ENCODE results near the gene CPXM1. TPM values are rescaled to one million over a fixed set of nuclear protein-coding genes. Genes with fewer than 3 reads are reported as not detected.
A peak's percentile ranks its signal among the peaks of the same experiment; 100 is the strongest.

The CPXM1 gene
- total RNA-seq, 1 donor = under 0.01 TPM

DNA sequence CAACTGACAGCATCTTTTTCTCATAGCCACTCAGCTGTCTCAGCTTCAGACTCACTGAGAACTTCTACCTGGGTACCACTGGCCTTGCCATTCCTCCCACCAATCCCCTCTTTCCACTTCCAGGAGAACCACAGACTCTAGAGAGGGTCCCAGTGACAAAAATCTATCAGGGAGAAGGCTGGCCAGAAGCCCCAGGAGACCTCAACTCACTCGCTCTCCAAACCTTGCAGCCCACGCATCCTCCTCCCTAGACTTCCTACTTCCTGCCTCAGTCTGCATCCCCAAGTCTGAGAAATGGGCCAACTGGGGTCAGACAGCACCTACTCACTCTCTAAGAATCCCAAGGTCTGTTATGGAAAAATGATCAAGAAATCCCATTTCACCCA is 16.9 kb upstream of the CPXM1 start:
- peak; percentile 32 for DNase-seq (ENCODE audit: insufficient read length, low spot score, missing footprints)
- Histone ChIP-seq H3K36me3 (ENCODE audit: insufficient read depth, low read length) (no peaks in the 10 kb centered on the region), H3K4me3 (ENCODE audit: insufficient read depth, low read length) (no peak overlapping the region), H3K4me1 (ENCODE audit: insufficient read depth, low read length) (peaks cover 44% of the 10 kb centered on the region), H3K4me2 (ENCODE audit: insufficient read depth, low read length) (no peak overlapping the region), H4K20me1 (ENCODE audit: insufficient read depth, low read length) (no peaks in the 10 kb centered on the region), H3K27ac (ENCODE audit: low read depth, low read length) (no peak overlapping the region), H2AFZ (ENCODE audit: low read length) (no peak overlapping the region), H3K79me2 (ENCODE audit: insufficient read depth, low read length) (no peaks in the 10 kb centered on the region), H3K9me3 (ENCODE audit: low read depth, low read length) (peaks cover 4% of the 10 kb centered on the region), H3K27me3 (ENCODE audit: insufficient read depth, low read length) (peaks cover 9% of the 10 kb centered on the region)
- TF ChIP-seq, protein P1, sequence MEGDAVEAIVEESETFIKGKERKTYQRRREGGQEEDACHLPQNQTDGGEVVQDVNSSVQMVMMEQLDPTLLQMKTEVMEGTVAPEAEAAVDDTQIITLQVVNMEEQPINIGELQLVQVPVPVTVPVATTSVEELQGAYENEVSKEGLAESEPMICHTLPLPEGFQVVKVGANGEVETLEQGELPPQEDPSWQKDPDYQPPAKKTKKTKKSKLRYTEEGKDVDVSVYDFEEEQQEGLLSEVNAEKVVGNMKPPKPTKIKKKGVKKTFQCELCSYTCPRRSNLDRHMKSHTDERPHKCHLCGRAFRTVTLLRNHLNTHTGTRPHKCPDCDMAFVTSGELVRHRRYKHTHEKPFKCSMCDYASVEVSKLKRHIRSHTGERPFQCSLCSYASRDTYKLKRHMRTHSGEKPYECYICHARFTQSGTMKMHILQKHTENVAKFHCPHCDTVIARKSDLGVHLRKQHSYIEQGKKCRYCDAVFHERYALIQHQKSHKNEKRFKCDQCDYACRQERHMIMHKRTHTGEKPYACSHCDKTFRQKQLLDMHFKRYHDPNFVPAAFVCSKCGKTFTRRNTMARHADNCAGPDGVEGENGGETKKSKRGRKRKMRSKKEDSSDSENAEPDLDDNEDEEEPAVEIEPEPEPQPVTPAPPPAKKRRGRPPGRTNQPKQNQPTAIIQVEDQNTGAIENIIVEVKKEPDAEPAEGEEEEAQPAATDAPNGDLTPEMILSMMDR (IDR thresholded peaks at IDR 0.05; ENCODE audit: extremely low read depth, low read depth, low read length) = no peak

DNA sequence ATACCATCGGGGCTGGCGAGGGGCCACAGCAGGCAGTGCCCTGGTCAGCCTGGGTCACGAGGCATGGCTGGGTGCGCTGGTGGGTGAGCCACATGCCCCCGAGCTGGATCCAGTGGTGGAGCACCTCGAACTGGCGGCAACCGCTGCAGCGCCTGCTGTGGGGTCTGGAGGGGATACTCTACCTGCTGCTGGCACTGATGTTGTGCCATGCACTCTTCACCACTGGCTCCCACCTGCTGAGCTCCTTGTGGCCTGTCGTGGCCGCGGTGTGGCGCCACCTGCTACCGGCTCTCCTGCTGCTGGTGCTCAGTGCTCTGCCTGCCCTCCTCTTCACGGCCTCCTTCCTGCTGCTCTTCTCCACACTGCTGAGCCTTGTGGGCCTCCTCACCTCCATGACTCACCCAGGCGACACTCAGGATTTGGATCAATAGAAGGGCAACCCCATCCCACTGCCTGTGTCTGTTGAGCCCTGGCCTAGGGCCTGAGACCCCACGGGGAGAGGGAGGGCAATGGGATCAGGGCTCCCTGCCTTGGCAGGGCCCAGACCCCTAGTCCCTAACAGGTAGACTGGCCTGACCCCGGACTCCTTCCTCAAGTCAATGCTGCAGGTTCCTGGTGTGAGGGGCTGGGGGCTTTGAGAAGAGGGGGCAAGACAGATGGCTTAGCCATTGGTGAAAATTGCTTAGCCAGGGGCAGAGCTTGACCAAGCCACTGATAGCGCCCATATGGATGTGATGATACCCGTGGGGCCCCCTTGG is 16.3 kb upstream of the CPXM1 start:
- Histone ChIP-seq H3K4me2 (ENCODE audit: insufficient read depth, low read length) (no peak overlapping the region), H2AFZ (ENCODE audit: low read length) (no peak overlapping the region), H3K9me3 (ENCODE audit: low read depth, low read length) (peaks cover 9% of the 10 kb centered on the region), H3K79me2 (ENCODE audit: insufficient read depth, low read length) (no peaks in the 10 kb centered on the region), H3K4me1 (ENCODE audit: insufficient read depth, low read length) (peaks cover 41% of the 10 kb centered on the region), H3K27me3 (ENCODE audit: insufficient read depth, low read length) (peaks cover 4% of the 10 kb centered on the region), H4K20me1 (ENCODE audit: insufficient read depth, low read length) (no peaks in the 10 kb centered on the region), H3K36me3 (ENCODE audit: insufficient read depth, low read length) (no peaks in the 10 kb centered on the region), H3K27ac (ENCODE audit: low read depth, low read length) (no peak overlapping the region), H3K4me3 (ENCODE audit: insufficient read depth, low read length) (no peak overlapping the region)
- DNase-seq (ENCODE audit: insufficient read length, low spot score, missing footprints) = no peak
- TF ChIP-seq, protein P1 (IDR thresholded peaks at IDR 0.05; ENCODE audit: extremely low read depth, low read depth, low read length) = no peak

DNA sequence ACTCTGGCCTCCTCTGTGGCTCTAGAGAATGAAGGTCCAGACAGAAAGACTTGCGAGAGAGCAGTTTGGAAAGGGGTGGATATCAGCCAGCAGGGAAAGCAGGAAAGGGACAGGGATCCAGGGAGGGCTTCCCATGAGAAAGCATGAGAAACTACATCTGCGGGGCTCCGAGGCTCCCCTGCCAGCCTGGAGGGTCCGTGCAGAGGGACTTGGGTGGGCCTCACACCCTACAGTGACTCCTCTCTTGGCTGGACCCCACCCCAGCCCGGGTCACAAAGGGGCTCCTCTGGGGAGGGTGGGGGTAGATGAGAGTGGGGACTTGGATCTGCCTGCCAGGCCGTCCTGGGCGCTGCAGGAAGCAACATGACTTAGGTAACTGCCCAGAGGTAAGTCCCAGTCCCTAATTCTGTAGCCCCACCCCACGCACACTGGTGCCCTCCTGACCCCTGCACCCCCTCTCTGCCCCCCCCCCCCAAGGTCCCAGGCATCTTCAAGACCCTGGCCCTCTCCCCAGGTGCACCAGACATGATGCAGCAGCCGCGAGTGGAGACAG is 15.7 kb upstream of the CPXM1 start, which contains the start of gene TMEM239:
Gene TMEM239 (plus strand): TSS at position 335 of the 553 bp plus-strand sequence. CDS start 191 bp downstream, at position 526.
- TF ChIP-seq, protein P1 (IDR thresholded peaks at IDR 0.05; ENCODE audit: extremely low read depth, low read depth, low read length) = no peak
- H3K79me2 ChIP-seq (ENCODE audit: insufficient read depth, low read length) = no peaks in the 10 kb centered on the region
- no peaks in the 10 kb centered on the region for H3K27me3 ChIP-seq (ENCODE audit: insufficient read depth, low read length)
- peaks cover 41% of the 10 kb centered on the region for H3K4me1 ChIP-seq (ENCODE audit: insufficient read depth, low read length)
- no peaks in the 10 kb centered on the region for H3K36me3 ChIP-seq (ENCODE audit: insufficient read depth, low read length)
- peak; percentile 74 for DNase-seq (ENCODE audit: insufficient read length, low spot score, missing footprints)
- H3K4me2 ChIP-seq (ENCODE audit: insufficient read depth, low read length) = no peak within 1 kb of the TSS
- H4K20me1 ChIP-seq (ENCODE audit: insufficient read depth, low read length) = no peaks in the 10 kb centered on the region
- H3K9me3 ChIP-seq (ENCODE audit: low read depth, low read length) = peaks cover 9% of the 10 kb centered on the region
- H2AFZ ChIP-seq (ENCODE audit: low read length) = no peak within 1 kb of the TSS
- H3K4me3 ChIP-seq (ENCODE audit: insufficient read depth, low read length) = no peak within 1 kb of the TSS
- peak within 1 kb of the TSS; percentile 79 for H3K27ac ChIP-seq (ENCODE audit: low read depth, low read length)

DNA sequence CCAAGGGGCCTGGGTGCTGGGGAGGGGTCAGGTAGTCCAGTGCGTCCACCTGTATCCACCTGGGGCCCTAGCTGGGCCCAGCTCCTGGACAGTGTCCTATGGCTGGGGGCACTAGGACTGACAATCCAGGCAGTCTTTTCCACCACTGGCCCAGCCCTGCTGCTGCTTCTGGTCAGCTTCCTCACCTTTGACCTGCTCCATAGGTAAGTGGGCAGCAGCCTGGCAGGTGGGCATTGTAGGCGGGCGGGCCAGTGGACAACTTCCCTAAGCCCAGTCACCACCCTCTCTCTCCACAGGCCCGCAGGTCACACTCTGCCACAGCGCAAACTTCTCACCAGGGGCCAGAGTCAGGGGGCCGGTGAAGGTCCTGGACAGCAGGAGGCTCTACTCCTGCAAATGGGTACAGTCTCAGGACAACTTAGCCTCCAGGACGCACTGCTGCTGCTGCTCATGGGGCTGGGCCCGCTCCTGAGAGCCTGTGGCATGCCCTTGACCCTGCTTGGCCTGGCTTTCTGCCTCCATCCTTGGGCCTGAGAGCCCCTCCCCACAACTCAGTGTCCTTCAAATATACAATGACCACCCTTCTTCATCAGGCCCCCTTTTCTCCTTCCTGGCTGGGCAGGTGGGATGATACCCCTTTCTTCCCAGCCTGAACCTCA is 14.9 kb upstream of the CPXM1 start:
- Histone ChIP-seq H2AFZ (ENCODE audit: low read length) (no peak overlapping the region), H3K27me3 (ENCODE audit: insufficient read depth, low read length) (no peaks in the 10 kb centered on the region), H3K4me2 (ENCODE audit: insufficient read depth, low read length) (no peak overlapping the region), H3K9me3 (ENCODE audit: low read depth, low read length) (peaks cover 9% of the 10 kb centered on the region), H4K20me1 (ENCODE audit: insufficient read depth, low read length) (no peaks in the 10 kb centered on the region), H3K4me1 (ENCODE audit: insufficient read depth, low read length) (peaks cover 38% of the 10 kb centered on the region), H3K4me3 (ENCODE audit: insufficient read depth, low read length) (no peak overlapping the region), H3K79me2 (ENCODE audit: insufficient read depth, low read length) (no peaks in the 10 kb centered on the region), H3K36me3 (ENCODE audit: insufficient read depth, low read length) (no peaks in the 10 kb centered on the region), H3K27ac (ENCODE audit: low read depth, low read length) (peak overlapping the region; percentile 79)
- peak; percentile 26 for DNase-seq (ENCODE audit: insufficient read length, low spot score, missing footprints)
- TF ChIP-seq, protein P1 (IDR thresholded peaks at IDR 0.05; ENCODE audit: extremely low read depth, low read depth, low read length) = no peak
